Smooth muscle cell (in vitro differentiated cells): Measurements from ENCODE around the gene ZFAND3. TPM values are rescaled to one million over a fixed set of nuclear protein-coding genes. Genes with fewer than 3 reads are reported as not detected.

Source experiments
- DNase-seq: peaks from one replicate; lab custom pipeline; 2025; ENCODE audit not compliant: unreplicated experiment; lab: John Stamatoyannopoulos, UW
- H2AFZ ChIP-seq: fragments of 200-600 bp; sonication (generic); 2 replicates; pipeline ENCODE4 v1.6.0; 2016; ENCODE audit warnings: antibody characterized with exemption, low read depth, mild to moderate bottlenecking
- H3F3A ChIP-seq: fragments of 200-600 bp; sonication (generic); 2 replicates; pipeline ENCODE4 v1.6.0; 2017; ENCODE audit warnings: antibody characterized with exemption, low read depth
- H3K27ac ChIP-seq: fragments of 200-600 bp; sonication (generic); 2 replicates; pipeline ENCODE4 v1.5.1; 2016; ENCODE audit warnings: low read depth, mild to moderate bottlenecking
- H3K27me3 ChIP-seq: fragments of 200-600 bp; sonication (generic); 2 replicates; pipeline ENCODE4 v1.6.1; 2016; ENCODE audit warnings: low read depth, mild to moderate bottlenecking
- H3K36me3 ChIP-seq: fragments of 200-600 bp; sonication (generic); 2 replicates; pipeline ENCODE4 v1.5.1; 2016; ENCODE audit warnings: low read depth
- H3K4me1 ChIP-seq: fragments of 200-600 bp; sonication (generic); 2 replicates; pipeline ENCODE4 v1.5.1; 2016; ENCODE audit warnings: low read depth
- H3K4me2 ChIP-seq: fragments of 200-600 bp; sonication (generic); 2 replicates; pipeline ENCODE4 v1.6.0; 2016; ENCODE audit warnings: mild to moderate bottlenecking
- H3K4me3 ChIP-seq: fragments of 200-600 bp; sonication (generic); 2 replicates; pipeline ENCODE4 v1.5.1; 2016; ENCODE audit warnings: mild to moderate bottlenecking
- H3K79me2 ChIP-seq: fragments of 200-600 bp; sonication (generic); 2 replicates; pipeline ENCODE4 v1.6.0; 2016; ENCODE audit warnings: low read depth, mild to moderate bottlenecking
- H3K9ac ChIP-seq: fragments of 200-600 bp; sonication (generic); 2 replicates; pipeline ENCODE4 v1.6.0; 2016; ENCODE audit warnings: low read depth
- H3K9me3 ChIP-seq: fragments of 200-600 bp; sonication (generic); replicated peaks from 2 replicates; pipeline ENCODE4 v1.5.1; 2016; ENCODE audit warnings: low read depth
- H4K20me1 ChIP-seq: fragments of 200-600 bp; sonication (generic); 2 replicates; pipeline ENCODE4 v1.6.0; 2016; ENCODE audit warnings: low read depth
- CTCF ChIP-seq: fragments of 200-600 bp; sonication (generic); IDR thresholded peaks from 2 replicates; pipeline ENCODE4 v1.5.1; 2017; ENCODE audit warnings: borderline replicate concordance, mild to moderate bottlenecking, antibody characterized with exemption; ENCODE audit not compliant: insufficient read depth, poor library complexity, severe bottlenecking
- WGBS: methylation state at CpG from one replicate; pipeline ENCODE4 v1.1.7; 2016; ENCODE audit warnings: low lambda C conversion rate; 5-methylcytosine and 5-hydroxymethylcytosine counted together
- polyA plus RNA-seq: library from polyadenylated mRNA; unstranded; fragments of >200 nt; fragmentation: Nextera tagmentation; extraction: Ambion mirVana; gene quantifications from 2 replicates; pipeline ENCODE4 v1.2.1, GENCODE V29; 2016
- total RNA-seq: library from RNA; depleted of rRNA; stranded (reverse); fragments of >200 nt; gene quantifications from 2 replicates; pipeline ENCODE4 v1.2.3, GENCODE V29; 2014

The ZFAND3 gene
- total and polyA plus RNA-seq, 2 experiments from 2014 or later = 27.6 to 40.5 TPM

DNA sequence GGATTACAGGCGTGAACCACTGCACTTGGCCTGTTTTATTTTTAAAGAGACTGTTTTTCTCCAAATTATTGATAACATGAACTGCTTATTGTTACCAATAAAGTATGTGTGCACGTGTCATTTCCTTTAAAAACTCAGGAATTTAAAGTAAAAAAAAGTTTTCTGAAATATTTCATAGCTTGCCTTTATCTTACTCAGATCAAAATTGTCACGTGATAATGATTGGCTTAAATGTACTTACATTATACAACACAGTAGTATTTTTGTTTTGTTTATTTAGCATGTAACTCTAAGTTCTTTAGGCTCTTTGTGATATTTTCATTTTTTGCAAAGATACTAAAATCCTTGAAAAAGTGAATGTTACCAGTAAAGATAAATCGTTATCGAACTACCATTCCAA is 174.1 kb downstream of the ZFAND3 start:
- Histone ChIP-seq H3K9me3 (no peaks in the 10 kb centered on the region), H3K4me3 (no peak overlapping the region), H3F3A (no peaks in the 10 kb centered on the region), H2AFZ (no peak overlapping the region), H3K36me3 (no peaks in the 10 kb centered on the region), H3K79me2 (peaks cover 91% of the 10 kb centered on the region), H3K27ac (no peak overlapping the region), H4K20me1 (peaks cover 100% of the 10 kb centered on the region), H3K9ac (no peak overlapping the region), H3K27me3 (no peaks in the 10 kb centered on the region), H3K4me2 (no peak overlapping the region), H3K4me1 (peaks cover 31% of the 10 kb centered on the region)
- DNase-seq = no peak
- TF ChIP-seq CTCF = no peak
- 94% methylated on average over 5 of the region's 5 CpGs for whole genome bisulfite sequencing

- H4K20me1 ChIP-seq = peaks cover 100% of the 10 kb centered on the region
- peak overlapping the region; percentile 9 for H3K4me2 ChIP-seq
These were observed 174.7 kb downstream of the ZFAND3 start for GRCh38 chr6:37994223-37994622.

GRCh38 chr6:37998366-37998765 is 178.8 kb downstream of the ZFAND3 start:
- no peak overlapping the region for H3K27ac ChIP-seq
- H4K20me1 ChIP-seq = peaks cover 100% of the 10 kb centered on the region
- H3K4me2 ChIP-seq = no peak overlapping the region
- no peaks in the 10 kb centered on the region for H3K9me3 ChIP-seq
- H3K79me2 ChIP-seq = peaks cover 98% of the 10 kb centered on the region
- no peak for TF ChIP-seq CTCF
- DNase-seq = no peak
- H3F3A ChIP-seq = no peaks in the 10 kb centered on the region
- no peak overlapping the region for H3K9ac ChIP-seq
- H3K27me3 ChIP-seq = no peaks in the 10 kb centered on the region
- H3K4me3 ChIP-seq = no peak overlapping the region
- H2AFZ ChIP-seq = no peak overlapping the region
- H3K4me1 ChIP-seq = peaks cover 8% of the 10 kb centered on the region
- 92% methylated on average over 2 of the region's 2 CpGs for WGBS
- H3K36me3 ChIP-seq = no peaks in the 10 kb centered on the region

More at GRCh38 chr6:37994223-37994622, 174.7 kb downstream of the ZFAND3 start:
- no peak for TF ChIP-seq CTCF
- Histone ChIP-seq H3K9me3 (no peaks in the 10 kb centered on the region), H3F3A (no peaks in the 10 kb centered on the region), H2AFZ (no peak overlapping the region), H3K4me1 (peaks cover 28% of the 10 kb centered on the region), H3K9ac (no peak overlapping the region), H3K27ac (peak overlapping the region; percentile 17), H3K4me3 (no peak overlapping the region), H3K79me2 (peaks cover 90% of the 10 kb centered on the region), H3K36me3 (no peaks in the 10 kb centered on the region), H3K27me3 (no peaks in the 10 kb centered on the region)
- WGBS = 62% methylated on average over 2 of the region's 2 CpGs
- DNase-seq = no peak

GRCh38 chr6:38001386-38001785 is 181.9 kb downstream of the ZFAND3 start:
- Histone ChIP-seq H3K4me1 (no peaks in the 10 kb centered on the region), H3K36me3 (no peaks in the 10 kb centered on the region), H3K9me3 (no peaks in the 10 kb centered on the region), H2AFZ (no peak overlapping the region), H3K79me2 (peaks cover 99% of the 10 kb centered on the region), H3K27me3 (no peaks in the 10 kb centered on the region), H3K4me3 (no peak overlapping the region), H3K27ac (no peak overlapping the region), H3K4me2 (no peak overlapping the region), H3K9ac (no peak overlapping the region), H3F3A (no peaks in the 10 kb centered on the region), H4K20me1 (peaks cover 100% of the 10 kb centered on the region)
- TF ChIP-seq CTCF = no peak
- DNase-seq = no peak
- 98% methylated on average over 1 of the region's 1 CpG for WGBS
